IPS-18a (cell line): Measurements from ENCODE around the gene ARSJ.

ENCODE experiments used
- H3K27ac ChIP-seq: one replicate; pipeline ENCODE4 v1.5.1; 2013; ENCODE audit warnings: low read length
- H3K27me3 ChIP-seq: one replicate; pipeline ENCODE4 v1.6.1; 2013; ENCODE audit warnings: mild to moderate bottlenecking, low read length; ENCODE audit not compliant: control insufficient read depth, insufficient read depth
- H3K36me3 ChIP-seq: one replicate; pipeline ENCODE4 v1.6.1; 2013; ENCODE audit warnings: low read depth, low read length; ENCODE audit not compliant: control insufficient read depth
- H3K4me1 ChIP-seq: one replicate; pipeline ENCODE4 v1.6.1; 2013; ENCODE audit warnings: low read depth, low read length; ENCODE audit not compliant: control insufficient read depth
- H3K4me3 ChIP-seq: one replicate; pipeline ENCODE4 v1.5.1; 2013; ENCODE audit warnings: low read length
- H3K9ac ChIP-seq: one replicate; pipeline ENCODE4 v1.6.1; 2013; ENCODE audit warnings: mild to moderate bottlenecking, low read length, moderate library complexity
- H3K9me3 ChIP-seq: one replicate; pipeline ENCODE4 v1.6.1; 2013; ENCODE audit warnings: low read depth, low read length; ENCODE audit not compliant: control insufficient read depth

Gene ARSJ

DNA sequence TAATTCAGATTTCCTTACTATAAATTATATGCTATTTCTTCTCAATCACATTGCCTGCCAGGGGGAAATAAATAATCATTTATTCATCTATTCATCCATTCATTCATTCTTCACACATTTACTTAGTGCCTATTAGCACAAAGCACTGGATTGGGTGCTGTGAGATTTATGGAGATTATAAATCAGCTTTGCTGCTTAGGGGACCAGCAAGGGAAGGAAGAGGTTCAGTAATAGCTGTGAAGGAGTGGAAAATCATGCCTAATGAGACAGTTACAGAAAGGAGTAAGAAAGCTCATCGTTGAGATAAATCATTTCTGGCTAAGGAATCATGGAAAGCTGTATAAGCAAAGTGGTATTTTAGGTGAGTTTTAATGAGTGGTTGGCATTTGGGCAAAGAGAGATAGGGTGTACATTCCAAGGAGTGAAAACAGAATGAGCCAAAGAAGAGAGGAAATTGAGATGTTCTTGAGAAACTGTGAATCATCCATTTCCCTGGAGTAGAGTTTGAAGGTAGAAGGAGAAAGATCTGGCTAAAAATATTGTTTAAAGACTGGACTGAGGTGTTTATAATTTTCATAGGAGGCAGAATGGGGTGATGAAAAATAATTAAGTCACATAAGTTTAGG, 9.6 kb downstream of the ARSJ start:
- no peaks in the 10 kb centered on the region for H3K9me3 ChIP-seq
- H3K27ac ChIP-seq = no peak overlapping the region
- H3K4me1 ChIP-seq = no peaks in the 10 kb centered on the region
- H3K36me3 ChIP-seq = no peaks in the 10 kb centered on the region
- H3K9ac ChIP-seq = no peak overlapping the region
- no peak overlapping the region for H3K4me3 ChIP-seq
- no peaks in the 10 kb centered on the region for H3K27me3 ChIP-seq

DNA sequence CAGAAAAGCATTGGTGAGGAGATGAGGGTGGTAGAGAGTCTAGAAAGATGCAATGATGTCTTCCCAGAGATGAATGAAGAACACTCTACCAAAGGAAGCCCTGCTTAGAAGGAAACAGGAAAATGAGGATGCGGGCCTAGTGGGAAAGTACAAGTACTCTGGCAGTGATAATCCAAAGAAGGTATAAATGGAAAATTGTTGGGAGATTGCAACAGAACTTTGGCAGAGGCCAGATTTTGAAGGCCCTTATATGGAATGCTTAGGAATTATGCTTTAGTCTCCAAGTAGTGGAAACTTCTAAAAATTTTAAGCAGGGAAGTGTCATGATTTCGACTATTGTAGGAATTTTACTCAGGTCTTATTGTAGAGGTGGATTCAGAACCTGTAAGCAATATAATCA, 11.0 kb downstream of the ARSJ start:
- Histone ChIP-seq H3K4me3 (no peak overlapping the region), H3K9me3 (no peaks in the 10 kb centered on the region), H3K4me1 (no peaks in the 10 kb centered on the region), H3K27me3 (no peaks in the 10 kb centered on the region), H3K9ac (no peak overlapping the region), H3K27ac (no peak overlapping the region), H3K36me3 (no peaks in the 10 kb centered on the region)

GRCh38 chr4:113967687-113968086, 11.8 kb downstream of the ARSJ start:
- H3K27me3 ChIP-seq = no peaks in the 10 kb centered on the region
- H3K4me3 ChIP-seq = no peak overlapping the region
- H3K27ac ChIP-seq = no peak overlapping the region
- no peaks in the 10 kb centered on the region for H3K4me1 ChIP-seq
- H3K9ac ChIP-seq = no peak overlapping the region
- H3K9me3 ChIP-seq = no peaks in the 10 kb centered on the region
- no peaks in the 10 kb centered on the region for H3K36me3 ChIP-seq

DNA sequence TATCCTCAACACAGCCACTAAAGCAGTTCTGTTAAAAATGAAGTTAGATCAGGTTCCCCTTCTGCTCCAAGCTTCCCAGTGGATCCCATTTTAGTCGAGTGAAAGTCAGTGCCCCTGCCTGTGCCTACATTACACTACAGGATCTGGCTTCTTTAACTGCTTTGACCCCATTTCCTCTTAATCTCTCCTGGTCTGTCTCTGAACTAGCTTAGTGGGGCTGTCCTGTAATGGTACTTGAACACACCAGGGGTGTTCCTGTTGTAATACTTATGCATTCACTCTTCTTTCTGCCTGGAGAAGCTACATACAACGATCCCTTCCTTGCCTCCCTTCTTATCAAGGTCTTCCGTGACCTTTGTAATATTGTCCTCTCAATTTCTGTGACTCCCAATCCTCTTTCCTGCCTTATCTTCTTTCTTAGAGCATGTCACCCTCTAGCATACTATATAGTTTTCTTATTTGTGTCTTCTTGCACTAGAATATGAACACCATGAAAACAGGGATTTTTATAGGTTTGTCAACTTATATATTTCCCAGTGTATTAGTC, 16.7 kb downstream of the ARSJ start:
- Histone ChIP-seq H3K4me3 (no peak overlapping the region), H3K9ac (no peak overlapping the region), H3K27me3 (no peaks in the 10 kb centered on the region), H3K4me1 (no peaks in the 10 kb centered on the region), H3K27ac (no peak overlapping the region), H3K9me3 (no peaks in the 10 kb centered on the region), H3K36me3 (no peaks in the 10 kb centered on the region)

DNA sequence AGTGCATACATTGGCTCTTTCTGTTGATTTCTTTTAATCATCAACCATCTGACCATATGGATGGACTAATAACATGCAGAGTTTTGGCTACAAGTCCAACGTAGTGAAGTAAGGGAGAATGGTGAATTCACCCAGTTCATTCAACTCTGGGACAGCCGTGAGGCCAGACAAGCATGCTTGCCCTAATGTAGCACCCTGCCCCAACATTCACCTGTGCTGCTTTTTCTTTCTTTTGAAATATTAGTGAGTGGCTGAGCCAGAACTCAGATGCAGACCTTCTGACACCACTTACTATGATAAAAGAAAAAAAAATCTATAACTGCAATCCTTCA, 17.5 kb downstream of the ARSJ start:
- no peak overlapping the region for H3K27ac ChIP-seq
- H3K9ac ChIP-seq = no peak overlapping the region
- no peaks in the 10 kb centered on the region for H3K9me3 ChIP-seq
- H3K4me1 ChIP-seq = no peaks in the 10 kb centered on the region
- no peaks in the 10 kb centered on the region for H3K27me3 ChIP-seq
- no peaks in the 10 kb centered on the region for H3K36me3 ChIP-seq
- H3K4me3 ChIP-seq = no peak overlapping the region

DNA sequence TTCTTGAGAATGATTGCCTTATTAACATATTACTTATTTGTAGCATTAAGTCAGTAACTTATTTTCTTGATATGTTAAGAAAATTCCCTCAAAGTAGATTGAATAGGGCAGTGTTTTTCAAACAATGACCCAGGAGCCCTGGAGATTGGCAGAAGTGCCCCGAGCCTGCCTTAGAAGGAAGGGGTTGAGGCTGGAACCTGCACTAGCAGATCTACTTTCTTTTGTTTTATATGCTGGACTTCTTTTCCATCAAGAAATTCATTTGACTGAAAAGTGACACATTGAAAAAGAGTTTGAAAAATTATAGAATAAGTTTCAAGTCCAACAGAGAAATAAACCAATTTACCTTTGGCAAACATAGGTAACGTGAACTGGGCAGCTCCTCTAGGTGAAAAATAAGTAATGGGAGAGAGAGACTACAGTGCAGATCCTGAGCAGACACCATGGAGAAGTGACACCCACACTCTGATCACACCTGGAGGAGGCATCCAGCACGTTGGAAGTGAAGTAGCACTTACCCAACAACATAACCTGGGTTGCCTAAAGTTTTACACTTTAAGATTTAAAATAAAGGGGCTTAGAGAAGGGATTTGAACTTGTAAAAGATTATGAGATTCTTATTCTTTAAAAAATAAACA, 18.6 kb downstream of the ARSJ start:
- Histone ChIP-seq H3K27ac (no peak overlapping the region), H3K9me3 (no peaks in the 10 kb centered on the region), H3K36me3 (no peaks in the 10 kb centered on the region), H3K27me3 (no peaks in the 10 kb centered on the region), H3K4me1 (no peaks in the 10 kb centered on the region), H3K4me3 (no peak overlapping the region), H3K9ac (no peak overlapping the region)

DNA sequence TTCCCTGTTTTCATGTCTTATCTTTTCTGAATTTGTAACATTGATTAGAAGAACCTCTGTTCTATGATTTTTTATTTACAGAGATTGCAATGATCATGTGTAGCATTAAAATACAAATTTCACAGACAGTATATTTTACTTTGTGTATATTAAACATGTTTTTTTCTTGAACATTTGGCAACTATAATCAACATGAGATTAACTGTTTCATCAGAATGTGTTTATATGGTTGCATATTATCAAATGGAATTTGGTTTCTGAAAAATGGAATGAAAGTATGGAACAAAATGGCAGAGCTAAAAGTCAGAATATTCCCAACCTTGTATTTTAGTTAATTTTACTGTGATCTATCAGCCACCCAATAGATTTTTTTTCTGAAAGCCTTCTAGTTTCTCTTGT, 19.9 kb downstream of the ARSJ start:
- no peak overlapping the region for H3K4me3 ChIP-seq
- no peaks in the 10 kb centered on the region for H3K27me3 ChIP-seq
- no peaks in the 10 kb centered on the region for H3K9me3 ChIP-seq
- H3K36me3 ChIP-seq = no peaks in the 10 kb centered on the region
- H3K27ac ChIP-seq = peak overlapping the region; percentile 31
- no peak overlapping the region for H3K9ac ChIP-seq
- no peaks in the 10 kb centered on the region for H3K4me1 ChIP-seq

- no peak overlapping the region for H3K4me3 ChIP-seq
- no peaks in the 10 kb centered on the region for H3K36me3 ChIP-seq
- no peaks in the 10 kb centered on the region for H3K27me3 ChIP-seq
- H3K9me3 ChIP-seq = no peaks in the 10 kb centered on the region
- no peak overlapping the region for H3K27ac ChIP-seq
- H3K4me1 ChIP-seq = no peaks in the 10 kb centered on the region
- H3K9ac ChIP-seq = no peak overlapping the region
Observed at GRCh38 chr4:113958766-113959538, 20.5 kb downstream of the ARSJ start.

DNA sequence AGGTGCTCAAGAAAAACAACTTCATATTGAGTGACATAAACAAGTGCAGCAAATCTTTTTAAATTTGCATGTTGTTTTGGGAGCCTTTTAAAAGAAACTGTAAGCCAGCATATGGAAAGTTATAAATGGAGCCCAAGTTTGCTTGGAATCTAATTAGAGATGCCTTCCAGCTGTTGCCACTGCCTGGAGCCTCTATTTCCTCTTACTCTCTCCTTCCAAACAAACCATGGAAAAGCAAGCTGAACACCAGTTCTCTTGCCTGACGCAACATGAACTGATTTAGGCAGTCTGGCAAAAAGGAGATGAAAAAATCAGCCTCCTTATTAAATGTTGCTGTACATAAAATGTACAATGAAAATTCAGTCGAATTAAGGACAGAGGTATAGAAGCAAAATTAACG, 21.5 kb downstream of the ARSJ start:
- Histone ChIP-seq H3K4me1 (no peaks in the 10 kb centered on the region), H3K9ac (no peak overlapping the region), H3K27ac (no peak overlapping the region), H3K9me3 (no peaks in the 10 kb centered on the region), H3K27me3 (no peaks in the 10 kb centered on the region), H3K4me3 (no peak overlapping the region), H3K36me3 (no peaks in the 10 kb centered on the region)

DNA sequence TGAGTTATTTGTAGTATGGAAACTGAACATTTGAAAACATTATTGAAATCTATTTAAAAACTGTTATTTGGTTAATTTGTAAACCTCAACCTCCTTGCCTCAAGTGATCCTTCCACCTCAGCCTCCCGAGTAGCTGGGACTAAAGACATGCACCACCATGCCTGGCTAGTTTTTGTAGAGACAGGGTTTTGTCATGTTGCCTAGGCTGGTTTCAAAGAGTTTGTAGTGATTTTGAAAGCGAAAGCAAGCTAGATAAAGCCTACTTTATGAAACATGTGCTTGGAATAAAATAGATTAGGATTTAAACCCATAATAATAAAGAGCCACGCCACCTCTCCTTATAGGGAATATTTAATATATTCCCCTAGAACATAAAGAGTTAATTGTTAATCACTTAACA, 23.5 kb downstream of the ARSJ start:
- no peak overlapping the region for H3K27ac ChIP-seq
- H3K4me1 ChIP-seq = no peaks in the 10 kb centered on the region
- no peaks in the 10 kb centered on the region for H3K27me3 ChIP-seq
- no peak overlapping the region for H3K9ac ChIP-seq
- no peak overlapping the region for H3K4me3 ChIP-seq
- no peaks in the 10 kb centered on the region for H3K9me3 ChIP-seq
- no peaks in the 10 kb centered on the region for H3K36me3 ChIP-seq

DNA sequence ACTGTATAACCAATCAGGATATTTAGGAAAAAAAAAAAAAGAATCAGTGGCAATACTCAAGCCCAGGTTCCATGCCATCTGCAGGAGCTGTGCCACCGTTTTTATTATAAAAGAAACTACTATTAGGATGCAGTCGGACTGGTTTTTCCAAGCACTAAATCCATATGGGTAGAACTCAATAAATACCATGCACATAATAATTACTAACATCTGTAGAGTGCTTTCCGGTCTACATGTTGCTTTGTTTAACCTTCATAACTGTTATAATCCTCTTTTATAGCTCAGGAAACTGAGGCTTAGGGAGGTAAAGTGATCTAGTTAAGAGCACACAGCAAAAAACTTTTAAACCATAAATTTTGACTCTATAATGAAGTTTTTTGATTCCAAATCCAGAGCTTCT, 24.0 kb downstream of the ARSJ start:
- no peak overlapping the region for H3K4me3 ChIP-seq
- no peaks in the 10 kb centered on the region for H3K9me3 ChIP-seq
- H3K27me3 ChIP-seq = no peaks in the 10 kb centered on the region
- H3K27ac ChIP-seq = no peak overlapping the region
- H3K36me3 ChIP-seq = no peaks in the 10 kb centered on the region
- no peaks in the 10 kb centered on the region for H3K4me1 ChIP-seq
- H3K9ac ChIP-seq = no peak overlapping the region
